ENCODE measurements around the gene CASKIN1. TPM values are rescaled to one million over a fixed set of nuclear protein-coding genes. Genes with fewer than 3 reads are reported as not detected.

The CASKIN1 gene
- total RNA-seq, 6 donors from 2014 or later, result 0.06 to 1.0 (median 0.15) TPM; not detected in 3

GRCh38 chr16:2180962-2181923 is 15.2 kb downstream of the CASKIN1 start:
- H3K9me3 ChIP-seq, result no peaks in the 10 kb centered on the region
- 86 to 88% methylated on average over 11 to 38 of the region's 46 CpGs for WGBS, 2 donors
- H3K36me3 ChIP-seq, result peaks cover 3 to 19% (median 16%) of the 10 kb centered on the region in 4 donors
- H3K27ac ChIP-seq, result no peak overlapping the region
- no peak overlapping the region for H3K4me3 ChIP-seq
- ATAC-seq (ENCODE audit: low FRiP score in 2 of 2), result no peak
- peak in 1 of 2 donors; percentile 84 for DNase-seq
- H3K4me1 ChIP-seq, result peaks cover 0 to 5% (median 0%) of the 10 kb centered on the region in 4 donors
- no peaks in the 10 kb centered on the region for H3K27me3 ChIP-seq
- TF ChIP-seq POLR2AphosphoS5 (IDR thresholded peaks at IDR 0.05), result no peak
- TF ChIP-seq EP300 (IDR thresholded peaks at IDR 0.05), result no peak
- TF ChIP-seq POLR2A (IDR thresholded peaks at IDR 0.05), result no peak

GRCh38 chr16:2180461-2180860 is 15.9 kb downstream of the CASKIN1 start:
- no peak for ATAC-seq (ENCODE audit: low FRiP score in 2 of 2)
- no peak overlapping the region for H3K27ac ChIP-seq
- no peaks in the 10 kb centered on the region for H3K9me3 ChIP-seq
- 97% methylated on average over 31 of the region's 43 CpGs; no CpG with 5 or more reads in 1 of the 2 donors for WGBS, 2 donors
- peaks cover 3 to 27% (median 24%) of the 10 kb centered on the region in 4 donors for H3K36me3 ChIP-seq
- peak in 1 of 2 donors; percentile 84 for DNase-seq
- TF ChIP-seq POLR2AphosphoS5 (IDR thresholded peaks at IDR 0.05) (no peak), POLR2A (IDR thresholded peaks at IDR 0.05) (no peak), CTCF (IDR thresholded peaks at IDR 0.05) (no peak), EP300 (IDR thresholded peaks at IDR 0.05) (no peak)
- H3K4me1 ChIP-seq, result peaks cover 0 to 5% (median 0%) of the 10 kb centered on the region in 4 donors
- H3K4me3 ChIP-seq, result no peak overlapping the region
- H3K27me3 ChIP-seq, result no peaks in the 10 kb centered on the region

GRCh38 chr16:2179576-2179975 is 16.8 kb downstream of the CASKIN1 start:
- H3K27ac ChIP-seq, result no peak overlapping the region

GRCh38 chr16:2179107-2179501 is 17.3 kb downstream of the CASKIN1 start:
- Histone ChIP-seq H3K27ac (no peak overlapping the region), H3K27me3 (no peaks in the 10 kb centered on the region), H3K9me3 (no peaks in the 10 kb centered on the region), H3K4me3 (no peak overlapping the region), H3K36me3 (peaks cover 5 to 41% (median 38%) of the 10 kb centered on the region in 4 donors), H3K4me1 (peaks cover 0 to 5% (median 0%) of the 10 kb centered on the region in 4 donors)
- TF ChIP-seq EP300 (IDR thresholded peaks at IDR 0.05) (no peak), POLR2AphosphoS5 (IDR thresholded peaks at IDR 0.05) (no peak), POLR2A (IDR thresholded peaks at IDR 0.05) (no peak), CTCF (IDR thresholded peaks at IDR 0.05) (no peak)
- ATAC-seq (ENCODE audit: low FRiP score in 2 of 2), result no peak
- WGBS, 2 donors, result 74% methylated on average over 18 to 20 of the region's 50 CpGs
- peak in 1 of 2 donors; percentile 85 for DNase-seq

More at GRCh38 chr16:2179576-2179975, 16.8 kb downstream of the CASKIN1 start:
- TF ChIP-seq EP300 (IDR thresholded peaks at IDR 0.05), result no peak
- no peak for TF ChIP-seq POLR2A (IDR thresholded peaks at IDR 0.05)
- no peak for TF ChIP-seq CTCF (IDR thresholded peaks at IDR 0.05)
- TF ChIP-seq POLR2AphosphoS5 (IDR thresholded peaks at IDR 0.05), result no peak
- peaks cover 0 to 5% (median 0%) of the 10 kb centered on the region in 4 donors for H3K4me1 ChIP-seq
- no peak overlapping the region for H3K4me3 ChIP-seq
- H3K27me3 ChIP-seq, result no peaks in the 10 kb centered on the region
- no peak for ATAC-seq (ENCODE audit: low FRiP score in 2 of 2)
- 92 to 97% methylated on average over 19 to 31 of the region's 31 CpGs for WGBS, 2 donors
- no peaks in the 10 kb centered on the region for H3K9me3 ChIP-seq
- DNase-seq, result peak in 1 of 2 donors; percentile 86
- peaks cover 5 to 36% (median 33%) of the 10 kb centered on the region in 4 donors for H3K36me3 ChIP-seq
